ENCODE measurements around the gene DNAH10. TPM values are rescaled to one million over a fixed set of nuclear protein-coding genes. Genes with fewer than 3 reads are reported as not detected.

DNAH10 gene
- total RNA-seq, 1 donor from 2014 or later, result 0.54 TPM

DNA sequence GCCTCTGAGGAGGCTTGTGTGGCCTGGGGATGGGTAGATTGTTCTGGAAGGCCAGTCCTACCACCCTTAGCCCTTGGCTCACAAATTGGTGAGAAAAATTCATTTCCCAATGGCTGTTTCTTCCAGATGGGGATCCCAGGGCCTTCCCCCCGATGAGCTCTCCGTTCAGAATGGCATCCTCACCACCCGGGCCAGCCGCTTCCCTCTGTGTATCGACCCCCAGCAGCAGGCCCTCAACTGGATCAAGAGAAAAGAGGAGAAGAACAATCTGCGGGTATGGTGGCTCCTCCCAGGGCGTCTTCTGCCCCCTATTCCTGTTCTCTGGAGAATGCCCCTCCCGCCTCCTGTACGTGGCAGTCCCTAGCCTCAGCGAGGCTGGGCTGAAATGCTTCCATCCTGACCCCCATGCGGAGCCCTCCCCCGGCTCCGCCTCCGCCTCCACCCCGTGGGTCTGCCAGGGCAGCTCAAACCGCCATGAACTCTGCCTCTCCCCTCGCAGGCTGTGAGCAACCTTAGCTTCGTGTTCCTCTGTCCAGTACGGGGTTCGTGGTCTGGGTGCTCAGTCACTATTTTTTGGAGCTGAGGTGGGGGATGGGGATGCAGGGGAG lies 152.7 kb downstream of the DNAH10 start:
- no peak overlapping the region for H2AFZ ChIP-seq (ENCODE audit: low read depth, low read length)
- Mint-ChIP-seq H3K4me3 (ENCODE audit: unreplicated experiment) (no peak overlapping the region), H3K36me3 (ENCODE audit: low read depth, unreplicated experiment) (no peaks in the 10 kb centered on the region), H3K9me3 (ENCODE audit: unreplicated experiment) (peaks cover 2% of the 10 kb centered on the region), H3K27me3 (ENCODE audit: low read depth, unreplicated experiment) (peaks cover 21% of the 10 kb centered on the region), H3K27ac (ENCODE audit: unreplicated experiment) (no peak overlapping the region), H3K4me1 (ENCODE audit: low read depth, unreplicated experiment) (peaks cover 6% of the 10 kb centered on the region)
- H3K4me1 ChIP-seq (ENCODE audit: insufficient read depth, low read length), result no peaks in the 10 kb centered on the region
- no peak overlapping the region for H3K27ac ChIP-seq (ENCODE audit: low read depth, low read length)
- H3K4me3 ChIP-seq (ENCODE audit: insufficient read depth, low read depth, low read length), result no peak overlapping the region
- no peak for DNase-seq (ENCODE audit: low read depth)
- H4K20me1 ChIP-seq (ENCODE audit: insufficient read depth, low read length), result no peaks in the 10 kb centered on the region
- H3K9ac ChIP-seq (ENCODE audit: low read length), result no peak overlapping the region
- no peak for TF ChIP-seq EZH2 (IDR thresholded peaks at IDR 0.05; ENCODE audit: insufficient read depth, low read length)
- TF ChIP-seq, protein P1, sequence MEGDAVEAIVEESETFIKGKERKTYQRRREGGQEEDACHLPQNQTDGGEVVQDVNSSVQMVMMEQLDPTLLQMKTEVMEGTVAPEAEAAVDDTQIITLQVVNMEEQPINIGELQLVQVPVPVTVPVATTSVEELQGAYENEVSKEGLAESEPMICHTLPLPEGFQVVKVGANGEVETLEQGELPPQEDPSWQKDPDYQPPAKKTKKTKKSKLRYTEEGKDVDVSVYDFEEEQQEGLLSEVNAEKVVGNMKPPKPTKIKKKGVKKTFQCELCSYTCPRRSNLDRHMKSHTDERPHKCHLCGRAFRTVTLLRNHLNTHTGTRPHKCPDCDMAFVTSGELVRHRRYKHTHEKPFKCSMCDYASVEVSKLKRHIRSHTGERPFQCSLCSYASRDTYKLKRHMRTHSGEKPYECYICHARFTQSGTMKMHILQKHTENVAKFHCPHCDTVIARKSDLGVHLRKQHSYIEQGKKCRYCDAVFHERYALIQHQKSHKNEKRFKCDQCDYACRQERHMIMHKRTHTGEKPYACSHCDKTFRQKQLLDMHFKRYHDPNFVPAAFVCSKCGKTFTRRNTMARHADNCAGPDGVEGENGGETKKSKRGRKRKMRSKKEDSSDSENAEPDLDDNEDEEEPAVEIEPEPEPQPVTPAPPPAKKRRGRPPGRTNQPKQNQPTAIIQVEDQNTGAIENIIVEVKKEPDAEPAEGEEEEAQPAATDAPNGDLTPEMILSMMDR (IDR thresholded peaks at IDR 0.05; ENCODE audit: insufficient read depth, low read depth, low read length), result no peak
- no peaks in the 10 kb centered on the region for H3K9me3 ChIP-seq (ENCODE audit: insufficient read depth, low read depth, low read length)
- no peak for FAIRE-seq
- H3K27me3 ChIP-seq (ENCODE audit: insufficient read depth, low read length), result peaks cover 8% of the 10 kb centered on the region
- no peak overlapping the region for H3K4me2 ChIP-seq (ENCODE audit: low read length)
- H3K36me3 ChIP-seq (ENCODE audit: insufficient read depth, low read length), result no peaks in the 10 kb centered on the region
- H3K79me2 ChIP-seq (ENCODE audit: insufficient read depth, low read length), result no peaks in the 10 kb centered on the region

DNA sequence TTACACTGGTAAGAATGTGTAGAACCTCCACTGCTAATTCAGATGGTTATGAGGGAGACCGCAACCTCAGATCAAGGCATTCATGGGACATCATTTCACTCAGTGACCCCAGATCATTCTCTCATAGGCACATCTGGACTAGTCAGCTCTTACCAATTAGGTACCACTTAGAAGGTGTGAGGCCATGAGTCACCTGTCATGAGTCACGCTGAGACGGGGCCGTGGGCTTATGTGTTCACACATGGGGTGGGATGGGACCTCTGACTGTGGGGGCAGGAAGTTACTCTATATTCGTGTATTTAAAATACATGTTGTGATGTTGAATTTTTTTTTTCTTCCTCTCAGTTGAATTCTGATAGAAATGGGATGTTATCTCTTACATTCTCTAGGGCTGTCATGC lies 154.6 kb downstream of the DNAH10 start:
- Histone ChIP-seq H3K79me2 (ENCODE audit: insufficient read depth, low read length) (no peaks in the 10 kb centered on the region), H2AFZ (ENCODE audit: low read depth, low read length) (no peak overlapping the region), H3K4me3 (ENCODE audit: insufficient read depth, low read depth, low read length) (no peak overlapping the region), H3K4me2 (ENCODE audit: low read length) (no peak overlapping the region), H3K9me3 (ENCODE audit: insufficient read depth, low read depth, low read length) (no peaks in the 10 kb centered on the region), H3K27me3 (ENCODE audit: insufficient read depth, low read length) (peaks cover 8% of the 10 kb centered on the region), H4K20me1 (ENCODE audit: insufficient read depth, low read length) (no peaks in the 10 kb centered on the region), H3K36me3 (ENCODE audit: insufficient read depth, low read length) (no peaks in the 10 kb centered on the region), H3K4me1 (ENCODE audit: insufficient read depth, low read length) (no peaks in the 10 kb centered on the region), H3K27ac (ENCODE audit: low read depth, low read length) (no peak overlapping the region), H3K9ac (ENCODE audit: low read length) (no peak overlapping the region)
- peak; percentile 33 for DNase-seq (ENCODE audit: low read depth)
- Mint-ChIP-seq H3K27me3 (ENCODE audit: low read depth, unreplicated experiment) (peaks cover 21% of the 10 kb centered on the region), H3K36me3 (ENCODE audit: low read depth, unreplicated experiment) (no peaks in the 10 kb centered on the region), H3K9me3 (ENCODE audit: unreplicated experiment) (peaks cover 2% of the 10 kb centered on the region), H3K27ac (ENCODE audit: unreplicated experiment) (no peak overlapping the region), H3K4me3 (ENCODE audit: unreplicated experiment) (no peak overlapping the region), H3K4me1 (ENCODE audit: low read depth, unreplicated experiment) (peaks cover 6% of the 10 kb centered on the region)
- TF ChIP-seq, protein P1 (IDR thresholded peaks at IDR 0.05; ENCODE audit: insufficient read depth, low read depth, low read length), result no peak
- FAIRE-seq, result no peak

DNA sequence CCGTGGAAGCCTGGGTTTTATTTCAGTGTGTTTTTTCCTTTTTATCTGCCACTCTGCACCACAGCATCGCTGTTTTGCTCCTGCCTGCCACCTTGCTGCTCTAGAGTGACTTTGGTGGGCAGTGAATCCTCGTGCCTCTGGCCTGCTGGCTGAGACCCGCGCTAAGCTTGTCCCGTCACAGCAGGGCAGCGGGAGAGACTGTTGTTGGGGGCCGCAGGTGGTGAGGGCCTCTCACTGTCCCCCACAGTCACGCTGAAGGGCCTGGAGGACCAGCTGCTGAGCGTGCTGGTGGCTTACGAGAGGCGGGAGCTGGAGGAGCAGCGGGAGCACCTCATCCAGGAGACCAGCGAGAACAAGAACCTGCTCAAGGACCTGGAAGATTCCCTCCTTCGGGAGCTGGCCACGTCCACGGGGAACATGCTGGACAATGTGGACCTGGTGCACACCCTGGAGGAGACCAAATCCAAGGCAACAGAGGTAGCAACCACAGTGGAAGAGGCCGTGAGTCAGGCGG lies 155.3 kb downstream of the DNAH10 start:
- no peak overlapping the region for H3K4me3 ChIP-seq (ENCODE audit: insufficient read depth, low read depth, low read length)
- Mint-ChIP-seq H3K9me3 (ENCODE audit: unreplicated experiment) (peaks cover 2% of the 10 kb centered on the region), H3K27me3 (ENCODE audit: low read depth, unreplicated experiment) (peaks cover 21% of the 10 kb centered on the region), H3K4me3 (ENCODE audit: unreplicated experiment) (no peak overlapping the region), H3K4me1 (ENCODE audit: low read depth, unreplicated experiment) (peaks cover 6% of the 10 kb centered on the region), H3K36me3 (ENCODE audit: low read depth, unreplicated experiment) (no peaks in the 10 kb centered on the region), H3K27ac (ENCODE audit: unreplicated experiment) (no peak overlapping the region)
- no peak overlapping the region for H3K4me2 ChIP-seq (ENCODE audit: low read length)
- TF ChIP-seq, protein P1 (IDR thresholded peaks at IDR 0.05; ENCODE audit: insufficient read depth, low read depth, low read length), result no peak
- TF ChIP-seq EZH2 (IDR thresholded peaks at IDR 0.05; ENCODE audit: insufficient read depth, low read length), result no peak
- no peak overlapping the region for H2AFZ ChIP-seq (ENCODE audit: low read depth, low read length)
- DNase-seq (ENCODE audit: low read depth), result no peak
- no peaks in the 10 kb centered on the region for H3K4me1 ChIP-seq (ENCODE audit: insufficient read depth, low read length)
- no peak overlapping the region for H3K27ac ChIP-seq (ENCODE audit: low read depth, low read length)
- H3K27me3 ChIP-seq (ENCODE audit: insufficient read depth, low read length), result peaks cover 8% of the 10 kb centered on the region
- H3K9me3 ChIP-seq (ENCODE audit: insufficient read depth, low read depth, low read length), result no peaks in the 10 kb centered on the region
- H4K20me1 ChIP-seq (ENCODE audit: insufficient read depth, low read length), result no peaks in the 10 kb centered on the region
- FAIRE-seq, result no peak
- no peak overlapping the region for H3K9ac ChIP-seq (ENCODE audit: low read length)
- no peaks in the 10 kb centered on the region for H3K36me3 ChIP-seq (ENCODE audit: insufficient read depth, low read length)
- no peaks in the 10 kb centered on the region for H3K79me2 ChIP-seq (ENCODE audit: insufficient read depth, low read length)

Data from astrocyte (in vitro differentiated cells and primary cell).